ENCODE measurements around the gene CLSTN2.

The CLSTN2 gene

DNA sequence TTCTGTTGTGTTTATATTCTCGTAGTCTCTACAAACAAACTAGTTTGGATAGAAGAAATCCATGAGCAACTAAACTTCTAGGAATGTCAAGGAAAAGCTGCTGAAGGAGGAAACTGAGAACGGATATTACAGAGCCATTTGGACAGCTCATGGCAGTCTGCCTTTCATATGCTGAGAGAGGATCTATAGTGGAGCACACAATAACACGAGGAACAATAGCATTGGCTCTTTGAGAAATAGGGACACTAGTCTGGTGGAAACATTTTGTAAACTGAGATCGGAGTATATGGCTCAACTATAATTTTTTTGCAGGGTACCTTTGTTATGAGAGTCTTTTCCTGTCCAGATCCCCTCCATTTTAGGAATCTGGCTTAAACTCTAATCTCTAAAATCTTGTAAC, 200.5 kb downstream of the CLSTN2 start:
- TF ChIP-seq Cebpa-rat (IDR thresholded peaks at IDR 0.05), result no peak
- Histone ChIP-seq H4K20me1 (no peaks in the 10 kb centered on the region), H3K27me3 (no peaks in the 10 kb centered on the region), H3K27ac (no peak overlapping the region), H3K4me3 (no peak overlapping the region), H3K9me3 (replicated peaks in 1 of 11) (no peaks in the 10 kb centered on the region), H3K4me1 (peaks cover 0 to 4% (median 0%) of the 10 kb centered on the region in 10 experiments; a peak in 2 of 20 replicates), H3K36me3 (no peaks in the 10 kb centered on the region), H3K9ac (no peak overlapping the region), H3K4me2 (no peak overlapping the region)

DNA sequence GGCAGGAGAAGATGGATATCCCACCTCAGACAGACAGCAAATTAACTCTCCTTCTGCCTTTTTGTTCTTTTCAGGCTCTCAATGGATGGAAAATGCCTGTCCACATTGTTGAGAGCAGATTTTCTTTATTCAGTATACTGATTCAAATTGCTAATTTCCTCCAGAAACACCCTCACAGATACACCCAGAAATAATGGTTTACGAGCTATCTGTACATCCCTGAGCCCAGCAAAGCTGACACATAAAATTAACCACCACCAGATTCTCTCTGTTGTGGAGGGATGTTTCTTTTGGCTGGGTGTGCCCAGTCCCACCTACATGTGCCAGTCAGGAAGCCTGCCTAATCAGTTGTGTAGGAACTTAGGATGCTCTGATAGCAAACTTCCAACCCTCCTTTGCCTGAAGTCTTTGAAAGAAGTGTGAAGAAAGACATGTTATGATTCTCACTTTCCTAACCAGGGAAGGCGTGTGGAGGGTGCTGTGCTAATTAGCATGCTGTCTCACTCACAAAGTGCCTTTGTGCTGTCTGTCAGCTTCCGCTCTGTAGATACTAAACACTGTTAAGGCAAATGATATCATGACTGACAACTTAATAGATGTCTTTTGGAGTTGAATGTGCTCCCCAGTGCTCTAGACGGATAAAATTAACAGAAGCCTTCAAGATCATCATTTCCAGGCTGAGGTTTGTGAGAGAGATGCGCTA, 208.5 kb downstream of the CLSTN2 start:
- Histone ChIP-seq H3K27me3 (no peaks in the 10 kb centered on the region), H3K4me3 (no peak overlapping the region), H4K20me1 (no peaks in the 10 kb centered on the region), H3K9ac (no peak overlapping the region), H3K27ac (no peak overlapping the region), H3K4me1 (no peaks in the 10 kb centered on the region), H3K9me3 (replicated peaks in 1 of 11) (no peaks in the 10 kb centered on the region), H3K36me3 (no peaks in the 10 kb centered on the region), H3K4me2 (no peak overlapping the region)
- TF ChIP-seq Cebpa-rat (IDR thresholded peaks at IDR 0.05), result no peak

DNA sequence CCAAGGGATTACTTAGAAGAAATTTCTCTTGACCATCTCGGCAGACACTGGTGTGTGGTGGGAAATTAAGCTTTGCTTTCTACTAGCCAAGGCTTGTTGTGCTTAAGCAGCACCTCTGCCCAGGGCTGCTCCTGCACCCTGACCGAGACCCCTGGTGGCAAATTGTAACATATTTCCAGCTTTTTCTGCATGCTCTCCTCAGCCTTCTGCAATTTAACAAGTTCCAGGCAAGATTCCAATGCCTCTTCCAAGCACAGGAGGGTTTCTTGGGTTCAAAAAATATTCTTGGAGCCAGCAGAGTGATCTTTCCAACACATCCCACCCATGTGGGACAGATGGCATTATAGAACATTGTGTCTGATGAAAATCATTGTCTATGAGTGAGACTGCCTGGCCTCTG, 210.5 kb downstream of the CLSTN2 start:
- Histone ChIP-seq H3K27me3 (no peaks in the 10 kb centered on the region), H3K4me3 (no peak overlapping the region), H3K27ac (no peak overlapping the region), H3K9me3 (replicated peaks in 1 of 11) (no peaks in the 10 kb centered on the region), H4K20me1 (no peaks in the 10 kb centered on the region), H3K4me2 (no peak overlapping the region), H3K36me3 (no peaks in the 10 kb centered on the region), H3K9ac (no peak overlapping the region), H3K4me1 (no peaks in the 10 kb centered on the region)
- TF ChIP-seq Cebpa-rat (IDR thresholded peaks at IDR 0.05), result no peak

DNA sequence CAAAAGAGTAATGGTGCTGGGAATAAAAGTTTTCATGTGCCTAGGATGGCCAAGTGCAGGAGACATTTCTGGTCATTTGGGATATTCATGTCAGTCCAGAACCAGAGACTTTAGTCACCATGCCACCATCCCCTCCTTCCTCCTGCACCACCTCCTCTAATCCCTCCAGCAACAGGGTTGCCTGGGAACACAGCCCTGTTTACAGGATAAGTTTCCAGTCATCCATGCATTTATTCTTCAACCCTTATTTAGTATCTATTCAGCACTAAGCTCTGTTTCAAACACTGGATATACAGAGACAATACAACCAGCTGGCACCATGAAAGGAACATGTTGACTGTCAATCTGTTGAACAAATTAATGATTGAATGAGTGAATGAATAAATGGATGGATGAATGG, 211.7 kb downstream of the CLSTN2 start:
- no peak for TF ChIP-seq Cebpa-rat (IDR thresholded peaks at IDR 0.05)
- Histone ChIP-seq H3K36me3 (no peaks in the 10 kb centered on the region), H3K4me2 (no peak overlapping the region), H3K4me3 (no peak overlapping the region), H3K4me1 (no peaks in the 10 kb centered on the region), H4K20me1 (no peaks in the 10 kb centered on the region), H3K27me3 (no peaks in the 10 kb centered on the region), H3K9me3 (replicated peaks in 1 of 11) (no peaks in the 10 kb centered on the region), H3K27ac (no peak overlapping the region), H3K9ac (no peak overlapping the region)

DNA sequence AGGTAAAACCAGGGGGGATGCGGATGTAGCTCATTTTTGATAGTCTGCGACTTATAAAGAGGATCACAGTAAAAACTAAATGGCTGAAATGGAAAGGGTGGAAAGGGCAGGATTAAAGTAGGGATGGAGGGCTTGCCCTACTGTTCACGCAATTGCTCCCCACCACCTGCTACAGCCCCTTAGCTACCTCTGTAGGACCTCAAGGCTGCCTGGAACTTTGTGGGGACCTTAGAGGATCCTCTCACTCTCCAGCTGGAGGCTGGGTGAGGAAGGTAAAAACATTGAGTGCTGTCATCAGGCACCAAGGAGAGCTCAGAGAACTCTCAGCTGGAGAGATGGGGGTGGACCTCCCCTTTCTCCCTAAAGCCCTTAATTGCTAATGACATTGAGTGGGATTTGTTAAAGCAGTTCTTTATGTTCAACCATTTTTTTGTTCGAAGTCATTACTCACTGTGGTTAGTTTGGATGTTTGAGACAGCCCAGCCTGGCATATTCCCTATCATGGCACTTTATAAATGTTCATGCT, 213.0 kb downstream of the CLSTN2 start:
- H4K20me1 ChIP-seq, result no peaks in the 10 kb centered on the region
- H3K27me3 ChIP-seq, result no peaks in the 10 kb centered on the region
- H3K36me3 ChIP-seq, result no peaks in the 10 kb centered on the region
- no peak overlapping the region for H3K4me2 ChIP-seq
- no peaks in the 10 kb centered on the region for H3K9me3 ChIP-seq (replicated peaks in 1 of 11)
- no peak overlapping the region for H3K27ac ChIP-seq
- H3K4me1 ChIP-seq, result no peaks in the 10 kb centered on the region
- TF ChIP-seq Cebpa-rat (IDR thresholded peaks at IDR 0.05), result no peak
- H3K9ac ChIP-seq, result no peak overlapping the region
- H3K4me3 ChIP-seq, result no peak overlapping the region

DNA sequence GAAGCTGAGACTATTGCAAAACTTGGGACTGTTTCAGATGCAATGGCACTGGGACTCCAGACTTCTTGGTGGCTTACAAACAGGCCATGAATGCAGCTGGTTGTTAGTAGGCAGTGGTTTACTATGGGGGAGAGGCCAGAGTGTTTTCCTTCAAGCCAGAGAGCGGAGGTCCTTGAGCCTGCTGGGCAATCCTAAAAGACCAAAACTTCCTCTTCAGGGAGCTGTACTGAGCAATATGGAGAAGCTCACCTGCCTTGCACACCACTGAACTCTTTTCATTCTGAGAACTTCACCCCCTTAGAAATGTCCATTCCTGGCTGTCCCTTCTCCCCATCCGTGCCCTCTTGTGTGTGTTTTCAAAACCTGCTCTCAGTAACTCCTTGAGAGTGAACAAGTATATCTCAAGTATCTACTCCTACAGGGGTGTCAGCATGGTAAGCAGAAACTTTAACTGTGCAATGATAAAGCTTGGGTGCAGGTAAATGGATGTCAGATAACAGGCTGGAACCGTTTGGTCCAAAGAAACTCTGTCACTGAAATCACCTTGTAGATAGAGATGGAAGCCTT, 213.9 kb downstream of the CLSTN2 start:
- Histone ChIP-seq H4K20me1 (no peaks in the 10 kb centered on the region), H3K4me3 (no peak overlapping the region), H3K36me3 (no peaks in the 10 kb centered on the region), H3K27me3 (no peaks in the 10 kb centered on the region), H3K4me1 (no peaks in the 10 kb centered on the region), H3K4me2 (no peak overlapping the region), H3K27ac (no peak overlapping the region), H3K9me3 (replicated peaks in 1 of 11) (no peaks in the 10 kb centered on the region), H3K9ac (no peak overlapping the region)
- no peak for TF ChIP-seq Cebpa-rat (IDR thresholded peaks at IDR 0.05)

DNA sequence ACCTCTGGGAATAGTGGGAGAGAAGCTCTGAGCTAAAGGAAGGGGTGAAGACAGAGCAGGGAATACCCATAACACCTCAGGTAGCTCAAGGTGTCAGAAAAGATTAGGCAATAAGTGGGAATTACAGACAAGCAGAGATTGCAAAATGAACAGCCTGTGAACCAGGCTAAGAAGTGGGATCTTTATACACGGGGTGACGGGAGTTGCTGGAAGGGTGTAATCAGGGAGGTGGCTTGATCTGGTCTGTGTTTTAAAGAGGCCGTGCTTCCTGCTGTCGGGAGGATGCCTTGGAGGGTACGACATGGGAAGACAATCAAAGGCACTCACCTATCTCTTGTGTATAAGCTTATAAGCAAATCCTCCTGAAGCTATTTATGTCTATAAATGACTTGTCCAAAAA, 216.3 kb downstream of the CLSTN2 start:
- H3K27me3 ChIP-seq, result no peaks in the 10 kb centered on the region
- no peaks in the 10 kb centered on the region for H3K4me1 ChIP-seq
- TF ChIP-seq Cebpa-rat (IDR thresholded peaks at IDR 0.05), result no peak

DNA sequence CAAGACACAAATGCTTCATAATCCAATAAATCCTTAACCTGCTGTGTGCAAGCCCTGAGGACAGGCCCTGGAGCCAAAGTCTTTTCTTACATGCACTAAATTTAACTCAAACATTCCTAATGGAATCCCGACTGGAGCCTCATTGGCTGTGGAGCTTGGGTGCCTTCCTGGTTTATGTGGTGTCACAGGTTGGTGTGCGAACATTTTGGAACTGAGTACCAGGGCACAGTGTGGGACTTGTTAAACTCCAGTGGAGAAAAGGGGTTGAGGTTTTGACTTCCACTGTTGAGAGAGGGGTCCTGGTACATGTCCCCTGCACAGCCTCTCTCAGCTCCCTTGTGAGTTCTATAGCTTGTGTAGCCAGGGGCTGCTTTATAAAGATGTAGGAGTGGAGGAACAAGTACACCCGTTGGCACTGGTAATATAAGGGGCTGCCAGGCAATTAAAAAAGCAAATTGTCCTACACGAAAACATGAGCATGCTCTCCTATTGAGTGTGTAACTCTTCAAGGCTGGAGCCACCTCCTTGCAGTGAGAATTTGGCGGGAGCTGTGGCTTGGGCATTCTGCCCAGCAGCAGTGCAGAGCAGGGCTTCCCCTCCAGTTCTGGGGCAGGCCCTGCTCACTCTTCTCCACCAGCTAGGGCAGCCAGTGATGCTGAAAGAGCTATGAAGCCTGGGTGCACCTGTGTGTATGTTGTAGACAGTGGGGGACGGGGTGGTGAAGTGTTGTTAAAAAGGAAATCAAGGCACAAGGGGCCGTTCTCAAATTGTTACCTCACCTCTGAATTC, 218.1 kb downstream of the CLSTN2 start:
- TF ChIP-seq Cebpa-rat (IDR thresholded peaks at IDR 0.05), result no peak
- no peak overlapping the region for H3K27ac ChIP-seq
- H3K4me1 ChIP-seq, result no peaks in the 10 kb centered on the region
- no peak overlapping the region for H3K9ac ChIP-seq
- H3K9me3 ChIP-seq (replicated peaks in 1 of 11), result no peaks in the 10 kb centered on the region
- no peaks in the 10 kb centered on the region for H3K36me3 ChIP-seq
- H3K4me3 ChIP-seq, result no peak overlapping the region
- H4K20me1 ChIP-seq, result no peaks in the 10 kb centered on the region
- H3K27me3 ChIP-seq, result no peaks in the 10 kb centered on the region
- H3K4me2 ChIP-seq, result no peak overlapping the region

More for the DNA sequence above, 216.3 kb downstream of the CLSTN2 start:
- H4K20me1 ChIP-seq, result no peaks in the 10 kb centered on the region
- H3K4me3 ChIP-seq, result no peak overlapping the region
- H3K4me2 ChIP-seq, result no peak overlapping the region
- H3K36me3 ChIP-seq, result no peaks in the 10 kb centered on the region
- H3K9ac ChIP-seq, result no peak overlapping the region
- no peak overlapping the region for H3K27ac ChIP-seq
- no peaks in the 10 kb centered on the region for H3K9me3 ChIP-seq (replicated peaks in 1 of 11)

DNA sequence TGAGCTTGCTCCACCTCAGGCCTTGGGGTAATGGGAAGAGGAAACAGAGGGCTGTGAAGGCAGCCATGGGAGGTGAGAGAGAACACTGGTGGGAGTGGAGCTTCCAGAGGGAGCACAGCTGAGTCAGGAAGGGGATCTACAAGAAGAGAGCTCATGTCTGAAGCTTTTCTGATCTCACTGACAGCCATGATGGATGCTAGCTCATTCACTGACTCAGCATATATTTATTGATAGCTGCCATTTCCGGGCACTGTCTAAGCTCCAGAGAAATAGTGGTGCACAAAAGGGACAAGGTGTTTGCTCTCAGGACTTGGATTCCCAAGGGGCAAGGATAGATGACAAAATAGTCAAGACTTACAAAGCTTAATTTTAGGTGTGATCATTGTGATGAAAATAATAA, 218.8 kb downstream of the CLSTN2 start:
- H3K4me1 ChIP-seq, result no peaks in the 10 kb centered on the region
- TF ChIP-seq Cebpa-rat (IDR thresholded peaks at IDR 0.05), result no peak
- no peaks in the 10 kb centered on the region for H4K20me1 ChIP-seq
- H3K36me3 ChIP-seq, result no peaks in the 10 kb centered on the region
- H3K4me2 ChIP-seq, result no peak overlapping the region
- H3K27me3 ChIP-seq, result no peaks in the 10 kb centered on the region
- H3K27ac ChIP-seq, result no peak overlapping the region
- no peaks in the 10 kb centered on the region for H3K9me3 ChIP-seq (replicated peaks in 1 of 11)
- H3K9ac ChIP-seq, result no peak overlapping the region
- H3K4me3 ChIP-seq, result no peak overlapping the region
